HuH-7 (cell line): ENCODE results near the gene SECISBP2.
"Not testable (repeated sequence)": the region's sequence is repeated elsewhere in the genome, so short reads cannot be mapped to it uniquely, and the experiment has no call there.

Experiments
- DNase-seq: peaks from one replicate; pipeline ENCODE4 v3.0.0; 2011; ENCODE audit warnings: low spot score

The SECISBP2 gene

DNA sequence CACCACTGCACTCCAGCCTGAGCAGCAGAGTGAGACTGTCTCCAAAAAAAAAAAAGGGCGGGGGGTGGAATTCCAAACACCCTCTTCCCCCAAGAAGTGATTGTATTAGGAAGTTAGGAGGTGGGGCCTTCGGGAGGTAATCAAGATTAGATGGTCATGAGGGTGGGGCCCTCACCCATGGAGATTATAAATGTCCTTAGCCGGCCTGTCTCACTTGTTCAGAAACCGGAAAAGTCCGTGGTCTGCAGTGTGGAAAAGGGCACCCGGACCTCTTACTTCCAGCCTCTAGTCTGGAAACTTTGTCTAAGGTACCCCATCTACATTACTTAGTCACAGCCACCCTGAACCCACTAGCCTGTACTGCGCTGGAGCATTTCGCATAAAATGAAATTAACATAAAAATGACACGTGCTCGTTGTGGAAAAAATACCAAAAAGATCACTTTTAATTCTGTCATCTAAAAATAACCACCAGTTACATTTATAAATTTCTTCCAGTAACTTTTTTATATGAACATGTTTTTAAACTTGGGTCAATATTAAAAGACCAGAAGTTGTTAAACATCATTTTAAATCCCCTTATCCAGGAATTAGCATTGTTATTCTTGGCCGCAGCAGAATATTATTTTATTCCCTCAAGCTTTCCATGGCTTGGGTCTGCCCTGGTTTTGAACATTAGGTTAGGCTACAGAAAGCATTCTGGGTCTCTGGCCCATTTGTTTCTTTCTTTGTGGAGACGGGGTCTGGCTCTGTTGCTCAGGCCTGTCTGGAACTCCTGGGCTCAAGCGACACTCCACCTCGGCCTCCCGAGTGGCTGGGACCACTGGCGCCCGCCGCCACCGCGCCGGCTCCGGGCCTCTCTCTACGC lies 8.5 kb upstream of the SECISBP2 start:
- peak; percentile 12 for DNase-seq

DNA sequence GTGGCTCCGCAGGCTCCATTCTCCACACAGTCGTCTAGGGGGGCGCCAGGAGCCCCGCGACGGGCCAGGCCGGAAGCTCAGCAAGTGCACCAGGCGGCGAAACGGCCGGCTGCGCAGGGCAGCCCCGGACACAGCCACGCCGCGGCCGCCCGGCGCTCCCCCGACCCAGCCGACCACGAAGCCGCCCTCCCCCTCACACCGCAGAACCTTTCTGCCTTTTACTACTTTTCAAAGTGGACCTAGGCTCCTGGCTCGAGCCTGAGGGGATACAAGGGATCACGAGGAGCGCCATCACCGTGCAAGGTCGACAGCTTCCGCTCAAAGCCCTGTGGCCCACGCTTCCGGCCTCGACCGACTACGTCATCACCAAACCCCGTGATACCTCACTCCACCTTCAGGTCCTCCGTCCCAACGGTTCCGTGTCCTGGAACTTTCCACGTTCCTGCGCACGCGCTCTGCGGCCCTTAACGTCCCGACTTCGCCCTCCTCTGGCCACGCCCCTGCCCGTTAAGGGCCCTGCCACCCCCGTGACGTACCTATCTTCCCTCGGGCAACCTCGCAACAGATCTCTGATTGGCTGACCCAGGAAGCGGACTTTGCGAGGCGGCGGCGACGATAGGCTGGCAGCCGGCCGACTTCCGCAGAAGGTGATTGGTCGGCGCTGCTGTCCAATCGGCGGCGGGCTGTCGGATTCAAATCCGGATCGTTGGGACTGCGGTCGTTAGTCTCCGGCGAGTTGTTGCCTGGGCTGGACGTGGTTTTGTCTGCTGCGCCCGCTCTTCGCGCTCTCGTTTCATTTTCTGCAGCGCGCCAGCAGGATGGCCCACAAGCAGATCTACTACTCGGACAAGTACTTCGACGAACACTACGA lies 7.6 kb upstream of the SECISBP2 start, which contains the start of gene CKS2:
TSS of gene CKS2 (plus strand) at position 721 of the 871 bp plus-strand sequence. CDS start at position 819, 98 bp downstream.
- peak; percentile 97 for DNase-seq

DNA sequence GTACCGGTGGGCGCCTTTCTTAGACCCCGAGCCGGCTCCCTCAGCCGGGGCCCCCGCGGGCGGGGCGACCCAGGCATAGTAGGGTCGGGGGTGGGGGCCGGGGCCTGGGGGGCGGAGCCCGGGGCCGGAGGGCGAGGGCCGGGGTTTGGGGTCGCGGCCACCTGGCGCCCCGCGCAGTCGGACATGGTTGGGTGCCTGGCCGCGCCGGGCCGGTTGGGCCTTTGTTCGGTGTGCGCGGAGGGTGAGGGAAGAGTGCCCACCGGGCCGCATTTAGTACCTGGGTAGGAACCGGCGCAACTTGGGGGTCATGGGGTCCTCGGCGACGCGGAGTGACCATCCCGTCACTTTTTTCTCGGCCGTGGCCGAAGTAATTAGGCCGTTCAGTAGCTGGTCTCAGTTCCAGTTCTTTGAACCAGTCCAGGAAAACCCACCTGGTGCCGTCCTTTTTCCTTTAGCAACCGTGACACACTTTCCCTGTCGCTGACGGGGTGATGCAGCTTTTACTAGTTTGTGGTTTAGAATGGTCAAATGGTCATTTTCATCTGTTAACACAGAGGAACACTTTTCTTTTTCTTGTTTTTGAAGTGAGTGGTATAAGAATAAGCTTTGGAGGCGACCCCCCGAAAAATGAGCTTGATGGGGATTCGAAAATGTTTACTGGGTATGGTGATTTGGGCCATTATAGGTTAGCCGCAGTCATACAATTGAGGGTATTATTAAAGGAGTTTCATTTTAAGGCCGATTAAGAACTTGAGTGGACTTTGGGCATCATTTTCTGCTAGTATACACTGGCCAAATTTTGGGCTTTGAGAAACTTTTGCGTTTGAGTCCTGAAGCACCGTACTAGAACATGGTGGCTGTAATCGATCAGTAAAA lies 6.7 kb upstream of the SECISBP2 start:
- peak; percentile 14 for DNase-seq

DNA sequence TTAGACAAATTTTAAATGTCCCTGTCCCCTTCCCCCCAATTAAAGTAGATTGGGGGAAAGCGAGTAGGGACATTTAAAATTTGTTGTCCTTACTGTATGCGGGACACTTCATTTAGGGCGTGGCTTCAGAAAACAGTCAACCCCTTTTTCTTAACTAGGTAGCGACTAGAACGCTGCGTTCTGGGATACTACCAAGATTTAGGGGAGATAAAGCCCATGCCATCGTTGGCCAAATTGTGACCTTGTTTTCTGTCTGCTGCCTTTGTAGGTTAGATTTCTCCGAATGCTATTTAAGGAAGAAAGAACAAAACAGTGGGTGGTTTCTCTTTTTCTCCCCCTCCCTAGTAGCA lies 6.1 kb upstream of the SECISBP2 start:
- no peak for DNase-seq

DNA sequence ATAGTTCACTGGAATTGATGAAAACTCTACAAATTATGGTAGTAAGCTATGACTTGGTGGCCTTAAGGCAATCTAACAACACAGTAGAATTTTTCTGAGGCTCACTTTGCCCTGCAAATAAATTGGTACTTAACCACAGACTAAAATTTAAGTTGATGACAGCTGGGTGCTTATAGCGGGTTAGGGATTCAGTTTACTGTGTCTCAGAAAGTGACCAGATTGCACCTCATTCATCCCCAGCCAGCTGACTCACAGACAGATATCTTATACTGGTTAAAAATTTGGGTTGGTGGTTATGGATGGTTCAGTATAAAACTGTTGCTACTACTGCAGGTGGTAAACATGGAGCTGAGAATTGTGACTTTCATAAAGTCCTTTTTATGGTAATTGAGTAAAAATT lies 4.5 kb upstream of the SECISBP2 start:
- DNase-seq, result no peak

DNA sequence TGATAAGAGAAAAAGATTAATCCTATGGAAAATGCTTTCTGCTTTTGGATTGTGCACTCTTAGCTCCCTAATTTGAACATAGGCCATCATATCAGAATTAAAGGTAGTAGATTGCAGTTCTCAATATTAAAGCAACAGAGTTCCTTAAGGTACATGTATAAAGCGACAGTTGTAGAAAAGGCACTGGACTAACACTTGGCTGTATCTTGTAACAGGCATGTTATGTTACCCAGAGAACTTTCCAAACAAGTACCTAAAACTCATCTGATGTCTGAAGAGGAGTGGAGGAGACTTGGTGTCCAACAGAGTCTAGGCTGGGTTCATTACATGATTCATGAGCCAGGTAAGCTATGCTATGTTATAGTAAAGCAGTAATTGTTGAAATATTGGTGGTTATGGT lies 3.3 kb upstream of the SECISBP2 start:
- no peak for DNase-seq

DNA sequence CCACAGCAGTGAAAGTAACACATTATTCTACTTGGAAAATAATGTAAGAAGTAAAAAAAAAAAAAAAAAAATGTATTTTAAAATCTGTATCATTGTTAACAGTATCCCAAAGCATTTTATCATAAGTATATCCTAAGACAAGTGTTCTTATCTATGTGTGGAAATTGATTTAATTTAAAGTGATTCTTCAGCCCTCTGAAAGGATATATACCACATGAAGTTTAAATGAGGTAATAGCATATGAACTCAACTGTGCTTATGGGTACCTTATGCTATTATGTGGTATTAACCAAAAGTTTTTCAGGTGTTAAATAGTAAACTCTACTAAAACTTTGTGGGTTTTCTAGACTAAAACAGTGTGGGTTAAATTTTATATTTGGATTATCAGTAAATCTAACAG lies 2.8 kb upstream of the SECISBP2 start:
- DNase-seq, result no peak

DNA sequence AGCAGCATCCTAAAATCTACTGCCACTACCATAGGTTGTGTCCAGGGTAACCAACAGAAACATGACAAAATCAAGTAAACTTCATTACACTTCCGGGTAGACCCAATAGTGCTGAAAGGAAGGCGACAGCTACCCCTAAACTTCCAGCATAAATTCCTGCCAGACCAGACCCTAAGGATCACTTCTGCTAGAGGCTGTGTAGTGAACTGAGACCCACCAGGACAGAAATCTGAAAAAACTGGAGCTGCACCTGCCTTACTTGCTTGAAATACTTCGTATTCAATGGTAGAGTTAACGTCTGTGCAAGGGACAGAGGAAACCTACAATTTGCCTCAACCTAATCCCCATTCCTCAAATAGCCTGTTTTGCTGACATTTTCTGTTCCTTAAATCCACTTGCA lies 1.0 kb upstream of the SECISBP2 start:
- no peak for DNase-seq

DNA sequence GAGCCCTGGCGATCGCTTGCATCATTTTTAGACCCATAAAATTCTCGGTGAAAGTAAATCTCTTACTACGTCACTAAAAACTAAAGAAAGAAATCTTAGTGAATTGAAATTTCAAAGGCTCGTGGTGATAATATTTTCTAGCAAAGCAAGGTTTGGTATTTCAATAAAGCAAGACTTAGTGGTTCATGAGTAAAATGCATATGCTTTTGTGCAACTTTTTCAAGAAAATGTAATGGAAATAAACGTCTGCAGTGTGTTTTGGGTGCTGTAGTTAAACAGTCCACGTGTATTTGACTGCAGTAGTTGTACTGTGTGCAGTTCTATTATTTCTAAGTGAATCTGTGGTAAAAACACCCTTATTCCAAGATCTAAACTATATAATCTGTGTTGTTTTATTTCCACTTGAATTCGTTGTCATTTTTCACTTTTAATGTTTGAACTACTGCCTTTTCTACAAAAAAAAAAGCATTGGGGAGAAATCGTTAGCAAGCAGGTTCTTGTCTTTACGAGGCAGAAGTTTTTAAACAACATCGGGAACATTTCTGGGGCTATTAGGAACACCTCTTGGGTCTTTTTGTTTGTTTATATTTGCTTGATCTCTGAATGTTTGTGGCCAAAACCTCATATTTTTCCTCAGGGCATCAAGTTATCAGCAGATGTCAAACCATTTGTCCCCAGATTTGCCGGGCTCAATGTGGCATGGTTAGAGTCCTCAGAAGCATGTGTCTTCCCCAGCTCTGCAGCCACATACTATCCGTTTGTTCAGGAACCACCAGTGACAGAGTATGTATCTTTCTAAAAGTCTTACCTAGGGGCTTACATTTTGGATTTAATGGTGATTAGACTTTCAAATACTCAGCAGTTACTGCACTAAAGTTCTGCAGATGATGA lies 960 bp downstream of the SECISBP2 start:
- no peak for DNase-seq

DNA sequence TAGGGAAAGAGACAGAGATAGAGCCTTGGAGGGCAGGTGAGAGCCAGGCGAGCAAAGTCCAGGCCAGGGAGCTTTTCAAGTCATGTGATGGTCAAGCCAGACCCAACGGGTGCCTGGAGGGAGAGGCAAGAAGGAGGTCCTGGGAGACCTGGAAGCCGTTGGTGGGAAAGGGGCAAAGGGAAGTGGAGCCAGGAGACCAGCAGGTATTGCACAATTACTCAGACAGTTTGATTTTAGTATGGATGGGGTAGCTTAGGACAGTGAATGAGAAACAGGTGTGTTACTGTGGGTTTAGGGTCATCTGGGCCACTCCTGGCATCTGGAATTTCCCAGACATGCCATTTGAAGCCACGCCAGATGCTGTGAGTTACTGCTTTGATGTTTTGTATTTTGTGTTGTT lies 5.1 kb downstream of the SECISBP2 start:
- DNase-seq, result peak; percentile 17

DNA sequence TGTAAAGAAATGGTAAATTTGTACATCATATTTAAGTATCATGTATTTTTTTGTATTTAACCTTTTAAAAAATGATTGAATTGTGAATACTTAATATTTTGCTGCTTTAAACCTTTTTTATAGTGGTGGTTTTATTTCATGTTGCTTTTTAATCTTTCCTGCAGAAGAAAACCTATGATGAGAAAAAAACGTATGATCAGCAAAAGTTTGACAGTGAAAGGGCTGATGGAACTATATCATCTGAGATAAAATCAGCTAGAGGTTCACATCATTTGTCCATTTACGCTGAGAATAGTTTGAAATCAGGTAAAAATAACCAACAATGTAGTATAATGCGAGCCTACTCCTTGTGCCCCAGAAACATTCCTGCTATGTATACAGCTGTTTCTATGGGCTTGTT lies 7.4 kb downstream of the SECISBP2 start:
- no peak for DNase-seq

DNA sequence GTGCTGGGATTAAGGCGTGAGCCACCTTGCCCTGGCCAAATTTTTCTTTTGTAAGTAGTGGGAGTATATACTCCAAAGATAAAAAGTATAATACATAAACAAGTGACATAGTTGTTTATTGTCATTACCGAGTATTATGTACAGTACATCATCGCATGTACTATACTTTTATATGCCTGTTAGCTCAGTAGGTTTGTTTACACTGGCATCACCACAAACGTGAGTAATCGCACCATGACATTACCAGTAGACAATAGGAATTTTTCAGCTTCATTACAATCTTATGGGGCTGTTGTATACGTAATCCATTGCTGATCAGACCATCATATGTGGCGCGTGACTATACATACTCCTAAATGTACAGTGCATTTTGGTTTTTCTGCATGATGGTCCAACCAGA lies 9.8 kb downstream of the SECISBP2 start:
- DNase-seq, result no peak

DNA sequence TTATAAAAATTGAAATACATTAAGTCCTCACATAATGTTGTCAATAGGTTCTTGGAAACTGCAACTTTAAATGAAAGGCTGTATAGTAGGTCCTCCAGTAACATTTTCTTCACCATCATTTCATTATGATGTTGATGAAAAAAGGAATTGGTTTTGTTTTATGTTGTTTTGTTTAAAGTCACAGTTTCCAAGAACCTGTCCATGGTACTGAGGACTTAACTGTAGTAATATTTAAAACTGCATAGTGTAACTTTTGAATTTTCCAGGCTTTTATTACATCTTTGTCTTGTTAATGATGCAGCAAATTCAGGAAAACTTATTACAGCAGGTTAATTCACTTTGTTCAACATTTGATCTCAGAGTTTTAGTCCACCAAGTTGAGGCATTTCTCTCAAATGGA lies 11.6 kb downstream of the SECISBP2 start:
- DNase-seq, result no peak

DNA sequence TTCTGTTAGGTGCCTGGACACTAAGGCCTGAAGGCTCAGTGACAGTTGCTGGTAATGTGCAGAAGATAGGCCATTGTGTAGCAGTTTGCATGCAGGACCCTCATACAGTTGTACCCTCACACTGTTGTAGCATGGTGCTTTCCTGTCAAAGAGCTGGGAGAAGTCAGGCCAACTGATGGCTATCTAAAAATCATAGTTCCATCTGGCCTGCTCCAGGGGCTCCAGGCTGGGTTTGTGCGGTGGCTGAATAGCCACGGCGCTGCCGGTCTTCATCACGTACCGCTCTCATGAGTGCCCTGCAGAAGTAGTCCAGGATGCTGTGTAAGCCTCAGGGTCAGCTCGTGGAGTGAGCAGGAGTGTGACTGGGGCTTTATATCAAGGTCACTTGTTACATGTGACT lies 12.2 kb downstream of the SECISBP2 start:
- no peak for DNase-seq

DNA sequence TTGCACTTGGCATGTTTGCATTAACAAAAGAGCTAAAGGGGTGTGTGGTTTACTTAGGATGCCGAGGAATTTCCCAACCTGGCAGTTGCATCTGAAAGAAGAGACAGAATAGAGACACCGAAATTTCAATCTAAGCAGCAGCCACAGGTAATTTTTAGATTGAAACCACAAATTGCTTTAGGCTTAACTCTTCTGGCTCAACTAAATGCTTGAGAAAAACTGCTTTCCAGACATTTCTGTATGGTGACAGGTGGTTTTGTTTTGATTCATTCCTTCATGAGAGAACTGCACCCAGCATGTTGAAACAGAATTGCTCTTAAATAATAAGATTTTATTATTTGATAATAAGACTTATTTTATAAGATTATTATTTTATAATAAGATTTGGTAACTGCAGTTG lies 21.5 kb downstream of the SECISBP2 start:
- DNase-seq, result no peak

DNA sequence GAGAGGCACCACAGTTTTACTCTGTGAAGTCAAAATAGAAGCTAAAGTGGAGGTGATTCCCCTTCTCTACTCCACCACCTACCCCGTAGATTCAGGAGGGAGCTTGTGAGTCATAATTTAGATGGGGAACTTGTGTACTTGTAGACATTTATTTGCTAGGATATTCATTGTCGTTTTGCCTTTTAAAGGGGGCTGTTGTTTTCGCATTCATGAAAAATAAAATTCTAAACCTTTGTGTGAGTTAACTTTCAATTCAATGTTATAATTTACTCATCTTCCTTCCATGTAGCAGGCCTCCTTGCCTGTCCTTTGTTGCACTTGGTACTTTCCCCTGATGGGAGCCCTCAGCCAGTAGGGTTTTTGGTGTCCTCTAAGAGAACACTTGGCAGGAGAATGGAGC lies 22.0 kb downstream of the SECISBP2 start:
- DNase-seq, result no peak

DNA sequence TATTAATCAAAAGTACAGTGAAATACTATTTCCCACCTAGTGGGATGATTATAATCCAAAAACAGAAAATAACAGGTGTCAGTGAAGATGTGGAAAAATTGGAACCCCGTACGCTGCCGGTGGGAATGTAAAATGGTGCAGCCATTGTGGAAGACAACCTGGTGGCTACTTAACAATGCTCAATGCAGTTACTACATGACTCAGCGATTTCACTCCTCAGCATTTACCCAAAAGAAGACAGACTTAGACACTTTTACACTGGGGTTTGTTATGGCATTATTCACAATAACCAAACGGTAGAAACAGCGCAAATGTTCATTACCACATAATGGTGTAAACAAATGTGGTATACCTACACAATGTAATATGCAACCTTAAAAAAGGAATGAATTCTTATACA lies 23.9 kb downstream of the SECISBP2 start:
- no peak for DNase-seq

DNA sequence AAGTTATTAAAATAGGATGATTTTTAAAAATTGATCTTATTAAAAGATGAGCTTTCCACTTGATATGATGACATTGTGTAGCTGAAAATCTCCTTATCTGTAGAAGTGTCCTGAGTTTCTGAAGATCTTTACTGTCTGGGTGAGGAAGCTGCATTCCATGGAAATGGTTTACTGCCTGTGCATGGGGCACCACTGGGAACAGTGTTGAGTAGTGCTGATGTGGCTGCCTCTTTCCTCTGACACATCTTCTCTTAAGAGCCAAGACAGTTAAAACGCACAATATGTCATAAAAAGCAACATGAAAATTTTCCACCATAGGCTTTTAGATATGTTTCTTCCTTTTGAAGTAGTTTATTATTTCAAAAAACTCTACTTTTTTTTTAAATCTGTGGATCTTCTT lies 24.6 kb downstream of the SECISBP2 start:
- no peak for DNase-seq

DNA sequence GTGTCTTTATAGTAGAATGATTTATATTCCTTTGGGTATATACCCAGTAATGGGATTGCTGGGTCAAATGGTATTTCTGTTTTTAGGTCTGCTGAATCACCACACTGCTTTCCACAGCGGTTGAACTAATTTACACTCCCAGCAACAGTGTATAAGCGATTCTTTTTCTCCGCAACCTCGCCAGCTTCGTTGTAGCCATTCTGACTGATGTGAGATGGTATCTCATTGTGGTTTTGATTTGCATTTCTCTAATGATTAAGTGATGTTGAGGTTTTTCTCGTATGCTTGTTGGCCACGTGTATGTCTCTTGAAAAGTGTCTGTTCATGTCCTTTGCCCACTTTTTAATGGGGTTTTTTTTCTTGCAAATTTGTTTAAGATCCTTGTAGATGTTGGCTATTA lies 25.5 kb downstream of the SECISBP2 start:
- not testable (repeated sequence) for DNase-seq

DNA sequence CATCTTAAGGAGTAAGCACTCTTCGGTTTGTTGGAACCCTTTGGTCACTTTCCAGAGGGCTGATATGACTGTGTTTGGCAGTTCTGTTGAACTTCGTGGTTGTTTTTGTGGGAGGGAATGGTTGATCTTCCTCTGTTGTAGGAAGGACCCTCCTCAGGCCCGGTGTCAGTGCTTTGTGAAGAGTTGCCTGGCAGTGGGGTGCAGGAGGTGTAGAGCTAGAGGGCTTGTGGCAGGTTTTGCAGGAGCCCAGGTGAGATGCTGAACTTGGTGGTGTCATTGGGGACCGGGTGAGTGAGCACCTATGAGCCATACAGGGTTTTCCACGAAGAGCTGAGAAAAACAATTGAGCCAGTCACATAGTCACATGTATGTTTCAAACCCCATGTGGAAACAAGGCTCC lies 27.2 kb downstream of the SECISBP2 start:
- no peak for DNase-seq

DNA sequence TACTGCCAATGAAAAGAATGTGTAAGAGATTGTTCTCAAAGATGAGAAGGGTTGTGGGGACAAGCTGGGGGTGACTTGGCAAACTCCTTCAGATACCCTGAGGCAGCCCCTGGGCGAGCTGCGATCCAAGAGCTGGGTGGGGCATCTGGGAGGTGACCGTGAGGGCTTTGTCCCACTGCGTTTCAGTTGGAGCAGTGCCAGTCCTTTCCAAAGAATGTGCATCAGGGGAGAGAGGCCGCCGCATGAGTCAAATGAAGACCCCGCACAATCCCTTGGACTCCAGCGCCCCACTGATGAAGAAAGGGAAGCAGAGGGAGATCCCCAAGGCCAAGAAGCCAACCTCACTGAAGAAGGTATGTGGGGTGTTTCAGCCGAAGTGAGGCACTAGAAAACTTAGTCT lies 28.4 kb downstream of the SECISBP2 start:
- no peak for DNase-seq
